NB4 (cell line): Measurements from ENCODE around the gene POLR1C.

Experiments used
- MYC ChIP-seq: IDR thresholded peaks from 2 replicates; pipeline ENCODE4 v1.6.1; 2011; ENCODE audit warnings: low read depth, low read length
- POLR2A ChIP-seq: IDR thresholded peaks from 2 replicates; pipeline ENCODE4 v1.6.1; 2011; ENCODE audit warnings: mild to moderate bottlenecking; ENCODE audit not compliant: insufficient read length; ENCODE audit errors: extremely low read depth
- TF ChIP-seq, protein P1 (sequence below): IDR thresholded peaks from one replicate; pipeline ENCODE4 v1.5.1; 2012; ENCODE audit warnings: low read depth, low read length

DNA sequence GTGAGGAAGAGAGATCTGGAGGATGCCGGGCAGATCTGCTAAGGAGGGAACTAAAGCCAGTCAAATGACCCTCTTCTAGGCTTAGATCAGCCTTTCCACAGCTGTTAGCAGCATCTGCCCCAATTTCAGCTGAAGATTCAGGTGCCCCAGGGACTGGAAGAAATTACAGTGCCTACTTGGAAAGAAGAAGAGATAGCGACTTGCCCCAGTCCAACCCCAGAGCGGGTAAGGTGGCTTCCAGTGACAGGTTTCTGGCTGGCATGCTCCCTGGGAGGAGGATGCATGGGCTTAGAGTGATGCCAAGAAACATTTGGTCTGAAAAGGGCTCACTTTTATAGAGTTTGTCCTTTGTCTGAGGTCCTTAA is 38.9 kb upstream of the POLR1C start:
- TF ChIP-seq POLR2A (no peak), MYC (no peak)
- TF ChIP-seq, protein P1, sequence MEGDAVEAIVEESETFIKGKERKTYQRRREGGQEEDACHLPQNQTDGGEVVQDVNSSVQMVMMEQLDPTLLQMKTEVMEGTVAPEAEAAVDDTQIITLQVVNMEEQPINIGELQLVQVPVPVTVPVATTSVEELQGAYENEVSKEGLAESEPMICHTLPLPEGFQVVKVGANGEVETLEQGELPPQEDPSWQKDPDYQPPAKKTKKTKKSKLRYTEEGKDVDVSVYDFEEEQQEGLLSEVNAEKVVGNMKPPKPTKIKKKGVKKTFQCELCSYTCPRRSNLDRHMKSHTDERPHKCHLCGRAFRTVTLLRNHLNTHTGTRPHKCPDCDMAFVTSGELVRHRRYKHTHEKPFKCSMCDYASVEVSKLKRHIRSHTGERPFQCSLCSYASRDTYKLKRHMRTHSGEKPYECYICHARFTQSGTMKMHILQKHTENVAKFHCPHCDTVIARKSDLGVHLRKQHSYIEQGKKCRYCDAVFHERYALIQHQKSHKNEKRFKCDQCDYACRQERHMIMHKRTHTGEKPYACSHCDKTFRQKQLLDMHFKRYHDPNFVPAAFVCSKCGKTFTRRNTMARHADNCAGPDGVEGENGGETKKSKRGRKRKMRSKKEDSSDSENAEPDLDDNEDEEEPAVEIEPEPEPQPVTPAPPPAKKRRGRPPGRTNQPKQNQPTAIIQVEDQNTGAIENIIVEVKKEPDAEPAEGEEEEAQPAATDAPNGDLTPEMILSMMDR: no peak
